Activated CD8-positive, alpha-beta T cell treated with anti-CD3 and anti-CD28 coated beads for 36 hours (primary cell): ENCODE data around the gene TMUB1. TPM values are rescaled to one million over a fixed set of nuclear protein-coding genes. Genes with fewer than 3 reads are reported as not detected.

ENCODE experiments used
- ATAC-seq: fragments of 200-7000 bp; cut with Tn5 transposase; one replicate; pipeline ENCODE4 v1.10.0; 2021; ENCODE audit warnings: mild to moderate bottlenecking, moderate library complexity
- CTCF ChIA-PET: fragments of 350-600 bp; sonication (Branson Sonifier 250); formaldehyde crosslinking; loops from one replicate; lab custom pipeline; 2021; ENCODE audit warnings: antibody characterized with exemption; lab: Charles Lee
- POLR2A ChIA-PET: fragments of 350-600 bp; sonication (Branson Sonifier 250); formaldehyde crosslinking; loops from one replicate; lab custom pipeline; 2021; ENCODE audit warnings: antibody characterized with exemption; lab: Charles Lee
- DNase-seq: peaks from one replicate; pipeline ENCODE4 v3.0.0-alpha.2; 2020
- H3K27ac Mint-ChIP-seq: one replicate; pipeline ENCODE4 v1.8.0; 2021; ENCODE audit warnings: mild to moderate bottlenecking, mixed read lengths
- H3K27me3 Mint-ChIP-seq: one replicate; pipeline ENCODE4 v1.8.0; 2021; ENCODE audit warnings: mixed read lengths
- H3K36me3 Mint-ChIP-seq: one replicate; pipeline ENCODE4 v1.8.0; 2021; ENCODE audit warnings: low read depth, mixed read lengths
- H3K4me1 Mint-ChIP-seq: one replicate; pipeline ENCODE4 v1.8.0; 2021; ENCODE audit warnings: low read depth, mixed read lengths
- H3K4me3 Mint-ChIP-seq: one replicate; pipeline ENCODE4 v1.8.0; 2021; ENCODE audit warnings: mild to moderate bottlenecking, moderate library complexity, mixed read lengths
- H3K9me3 Mint-ChIP-seq: one replicate; pipeline ENCODE4 v1.8.0; 2021; ENCODE audit warnings: mixed read lengths
- CTCF ChIP-seq: fragments of 200-600 bp; IDR thresholded peaks from one replicate; pipeline ENCODE4 v1.8.0; 2022; ENCODE audit warnings: antibody characterized with exemption, mild to moderate bottlenecking
- intact Hi-C: fragments of 100-400 bp; cut with micrococcal nuclease; formaldehyde crosslinking; loops from one replicate; pipeline ENCODE4 v1.10.0; 2022
- total RNA-seq, 2 experiments: library from RNA; stranded (reverse); gene quantifications; one replicate each; pipeline ENCODE4 v1.2.3, GENCODE V29; 2021

The TMUB1 gene
- total RNA-seq, 2 experiments from 2014 or later: 59.7 to 64.2 TPM

GRCh38 chr7:151034312-151035025 is 48.8 kb downstream of the TMUB1 start:
- ATAC-seq: no peak
- CTCF ChIA-PET: no interaction called here
- H3K36me3 Mint-ChIP-seq: peaks cover 8% of the 10 kb centered on the region
- H3K4me1 Mint-ChIP-seq: peaks cover 14% of the 10 kb centered on the region
- intact Hi-C loops: no loop called here
- H3K4me3 Mint-ChIP-seq: no peak overlapping the region
- POLR2A ChIA-PET: interaction anchor here (0.6 to 1.0 kb wide), 2 partner anchors 12 to 235 kb away, joined by 3 read pairs; no protein-coding TSS in a partner anchor
- no peak overlapping the region for H3K27ac Mint-ChIP-seq
- no peaks in the 10 kb centered on the region for H3K9me3 Mint-ChIP-seq
- TF ChIP-seq CTCF: no peak
- no peaks in the 10 kb centered on the region for H3K27me3 Mint-ChIP-seq
- no peak for DNase-seq

- H3K9me3 Mint-ChIP-seq: no peaks in the 10 kb centered on the region
- no peak for ATAC-seq
- CTCF ChIA-PET: interaction anchor here (8.4 kb wide), 1 partner anchor 18 kb away, joined by 73 read pairs; no protein-coding TSS in a partner anchor
- intact Hi-C loops: no loop called here
- POLR2A ChIA-PET: interaction anchor here (1.0 kb wide), 1 partner anchor 12 kb away, joined by 3 read pairs; no protein-coding TSS in a partner anchor
- no peaks in the 10 kb centered on the region for H3K27me3 Mint-ChIP-seq
- H3K27ac Mint-ChIP-seq: no peak overlapping the region
- no peak for DNase-seq
- H3K4me3 Mint-ChIP-seq: no peak overlapping the region
- TF ChIP-seq CTCF: no peak
- H3K4me1 Mint-ChIP-seq: peaks cover 12% of the 10 kb centered on the region
- peaks cover 10% of the 10 kb centered on the region for H3K36me3 Mint-ChIP-seq
Measured at GRCh38 chr7:151033864-151034249, 49.4 kb downstream of the TMUB1 start.

- H3K4me3 Mint-ChIP-seq: no peak overlapping the region
- DNase-seq (no peak), ATAC-seq (no peak)
- ChIA-PET CTCF (interaction anchor here (2.3 to 8.4 kb wide), 2 partner anchors 17 to 77 kb away, joined by 8 to 73 read pairs; no protein-coding TSS in a partner anchor), POLR2A (no interaction called here)
- no peak for TF ChIP-seq CTCF
- no peaks in the 10 kb centered on the region for H3K27me3 Mint-ChIP-seq
- intact Hi-C loops: no loop called here
- H3K4me1 Mint-ChIP-seq: peaks cover 10% of the 10 kb centered on the region
- peaks cover 11% of the 10 kb centered on the region for H3K36me3 Mint-ChIP-seq
- H3K9me3 Mint-ChIP-seq: no peaks in the 10 kb centered on the region
- no peak overlapping the region for H3K27ac Mint-ChIP-seq
Measured at GRCh38 chr7:151032936-151033863, 50.1 kb downstream of the TMUB1 start.

Other genes with a start within 250 kb of the TMUB1 start
- not detected for gene AOC1, start 231.0 kb downstream of the TMUB1 start, total RNA-seq
- under 1 TPM; 0.23 to 0.29 TPM for gene KCNH2, start 105.2 kb downstream of the TMUB1 start, total RNA-seq
- 1 to 10 TPM; 5.4 to 6.2 TPM for gene NOS3, start 92.5 kb downstream of the TMUB1 start, total RNA-seq
- gene ATG9B, start 59.0 kb downstream of the TMUB1 start, total RNA-seq: 10 to 100 TPM; 12.6 to 14.0 TPM
- gene ABCB8, start 55.0 kb downstream of the TMUB1 start, total RNA-seq: 10 to 100 TPM; 41.4 to 47.5 TPM
- 1 to 10 TPM; 3.7 to 5.8 TPM for gene ASIC3, start 35.0 kb downstream of the TMUB1 start, total RNA-seq
- 10 to 100 TPM in 1 of 2 experiments, 1 to 10 TPM in 1; 9.9 to 10.4 TPM for gene CDK5, start 25.6 kb downstream of the TMUB1 start, total RNA-seq
- gene SLC4A2, start 23.9 kb downstream of the TMUB1 start, total RNA-seq: 10 to 100 TPM; 42.7 to 46.1 TPM
- gene FASTK, start 2.7 kb downstream of the TMUB1 start, total RNA-seq: 10 to 100 TPM; 54.0 to 59.4 TPM
- gene AGAP3, start 3.0 kb upstream of the TMUB1 start, total RNA-seq: 10 to 100 TPM; 20.6 to 22.0 TPM
- not detected for gene GBX1, start 84.2 kb upstream of the TMUB1 start, total RNA-seq
- not detected for gene ASB10, start 103.8 kb upstream of the TMUB1 start, total RNA-seq
- gene H2BK1, start 127.0 kb upstream of the TMUB1 start, total RNA-seq: not detected
- 10 to 100 TPM; 48.1 to 56.2 TPM for gene ABCF2, start 143.7 kb upstream of the TMUB1 start, total RNA-seq
- 10 to 100 TPM; 23.7 to 27.3 TPM for gene CHPF2, start 149.0 kb upstream of the TMUB1 start, total RNA-seq
- gene SMARCD3, start 165.2 kb upstream of the TMUB1 start, total RNA-seq: 1 to 10 TPM; 8.2 to 8.9 TPM